NCI-H69 (cell line): ENCODE measurements around the gene CUL2.
A peak's percentile ranks its signal among the peaks of the same experiment; 100 is the strongest.
"Not testable (repeated sequence)": the region's sequence is repeated elsewhere in the genome, so short reads cannot be mapped to it uniquely, and the experiment has no call there.

Source experiments
- DNase-seq: peaks from one replicate; lab custom pipeline; 2025; lab: John Stamatoyannopoulos, UW

CUL2 gene

DNA sequence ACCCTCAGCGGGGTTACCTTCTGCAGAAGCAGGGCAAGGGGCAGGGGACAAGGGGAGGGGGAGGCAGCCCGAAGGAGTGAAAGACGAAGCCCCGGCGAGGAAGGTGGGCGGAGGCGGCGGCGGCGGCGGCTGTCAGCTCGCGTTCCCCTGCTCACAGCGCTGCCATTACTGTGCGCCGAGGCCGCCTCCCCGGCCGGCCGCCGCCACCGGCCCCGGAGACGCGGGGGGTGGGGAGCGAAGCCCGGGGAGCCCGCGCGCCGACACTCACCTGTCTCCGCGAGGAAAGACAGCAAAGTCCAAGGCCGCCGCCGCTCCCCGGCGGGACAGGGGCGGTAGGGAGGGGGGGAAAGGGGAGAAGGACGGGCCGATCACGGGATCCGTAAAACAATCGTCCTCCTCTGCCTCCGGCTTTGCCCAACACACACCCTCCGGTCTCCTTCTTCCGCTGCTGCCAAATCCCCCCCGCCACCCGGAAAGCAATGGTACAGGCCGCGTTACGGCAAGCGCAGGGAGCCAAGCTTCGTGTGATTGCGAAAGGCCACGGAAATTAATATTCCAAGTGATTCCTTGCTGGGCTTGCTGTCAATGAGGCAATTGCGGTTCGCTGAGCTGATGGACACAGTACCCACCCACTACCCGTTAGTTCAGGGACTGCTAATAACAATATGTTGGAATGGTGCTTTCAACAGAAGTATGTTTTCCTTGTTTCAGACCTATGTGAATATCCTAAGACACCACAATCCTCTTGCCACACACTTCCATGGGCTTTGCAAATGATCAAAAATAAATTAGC, at the start of gene CUL2:
TSS of gene CUL2 (minus strand) at position 180 of the 793 bp plus-strand sequence. CDS start 19,024 bp downstream, outside the sequence.
- DNase-seq, result peak; percentile 90

DNA sequence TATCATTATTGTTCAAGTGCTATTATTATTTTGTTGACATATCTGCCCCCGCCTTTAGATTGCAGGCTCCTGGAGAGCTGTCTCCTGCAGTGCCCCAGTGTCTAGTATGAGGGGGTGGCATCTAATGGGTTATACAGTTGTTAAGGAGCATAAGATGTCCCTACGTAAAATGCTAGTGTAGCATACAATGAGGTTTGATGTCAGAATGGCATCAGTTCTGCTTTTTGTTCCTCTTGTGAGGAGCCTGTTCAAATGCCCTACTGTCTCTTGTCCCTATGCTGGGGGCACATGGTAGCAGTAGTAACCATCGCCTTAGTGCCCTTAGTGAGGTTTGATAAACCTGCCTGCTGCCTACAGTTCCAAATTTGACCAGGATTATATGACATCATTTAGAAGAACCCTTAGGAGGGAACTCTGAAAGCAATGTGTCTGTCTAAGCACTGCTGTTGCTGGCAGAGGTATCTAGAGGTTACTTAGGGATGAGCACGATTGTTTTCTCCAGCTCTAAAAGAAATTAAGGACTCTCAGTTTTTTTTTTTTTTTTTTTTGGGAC, 46.2 kb upstream of the CUL2 start:
- no peak for DNase-seq

DNA sequence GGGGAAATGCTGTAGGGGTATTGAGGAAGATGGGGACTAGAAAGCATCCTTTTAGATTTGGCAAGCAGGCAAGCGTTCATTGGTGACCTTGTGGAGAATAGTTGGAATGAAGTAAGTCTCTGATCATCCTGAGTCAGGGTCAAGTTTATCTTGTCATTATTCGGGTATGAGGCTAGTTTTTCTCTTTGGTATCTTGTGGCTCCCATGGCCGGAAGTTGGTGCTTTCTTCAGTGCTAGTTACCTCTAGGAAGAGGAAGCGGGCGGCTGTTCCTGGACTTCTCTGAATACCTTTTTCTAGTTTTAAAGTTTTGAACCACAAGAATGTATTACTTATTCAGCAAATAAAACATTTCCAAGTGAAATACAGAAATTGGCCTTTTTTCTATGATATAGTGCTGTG, 45.7 kb upstream of the CUL2 start:
- no peak for DNase-seq

DNA sequence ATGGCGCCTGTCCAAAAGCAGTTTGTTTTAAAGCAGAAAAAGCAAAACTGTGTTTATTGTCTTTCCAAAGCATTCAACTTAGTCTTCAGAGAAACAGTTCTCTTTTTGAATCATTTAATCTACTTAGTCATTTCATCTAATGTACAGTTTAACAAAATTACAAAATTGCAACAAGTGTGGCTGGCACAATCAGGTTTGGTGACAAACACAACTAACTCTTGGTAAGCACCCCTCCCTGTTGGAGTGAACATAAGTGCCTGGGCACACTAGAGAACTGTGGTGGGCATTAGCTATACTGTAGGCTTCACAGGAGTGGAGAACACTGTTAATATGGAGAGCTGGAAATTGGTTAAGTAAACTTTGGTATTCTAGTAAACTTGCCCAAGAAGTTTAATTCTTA, 43.4 kb upstream of the CUL2 start:
- DNase-seq, result no peak

DNA sequence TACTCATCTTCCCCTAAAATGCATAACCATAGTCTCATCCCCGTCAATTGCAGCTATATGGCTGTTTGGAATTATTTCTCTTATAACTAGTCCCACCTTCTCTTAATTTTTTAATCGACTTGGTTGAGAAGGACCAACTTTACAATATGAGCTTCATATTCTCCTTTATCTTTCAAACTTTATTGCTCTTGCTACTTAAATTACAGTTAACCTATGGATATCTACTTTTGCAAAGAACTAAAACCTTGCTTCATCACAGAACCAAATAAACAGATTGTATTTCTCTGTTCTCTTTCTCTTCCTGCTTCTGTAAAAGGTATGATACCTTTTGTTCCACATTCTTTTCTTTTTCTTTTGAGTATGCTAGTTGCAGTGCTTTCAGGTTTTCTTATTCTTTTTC, 42.6 kb upstream of the CUL2 start:
- DNase-seq, result no peak

DNA sequence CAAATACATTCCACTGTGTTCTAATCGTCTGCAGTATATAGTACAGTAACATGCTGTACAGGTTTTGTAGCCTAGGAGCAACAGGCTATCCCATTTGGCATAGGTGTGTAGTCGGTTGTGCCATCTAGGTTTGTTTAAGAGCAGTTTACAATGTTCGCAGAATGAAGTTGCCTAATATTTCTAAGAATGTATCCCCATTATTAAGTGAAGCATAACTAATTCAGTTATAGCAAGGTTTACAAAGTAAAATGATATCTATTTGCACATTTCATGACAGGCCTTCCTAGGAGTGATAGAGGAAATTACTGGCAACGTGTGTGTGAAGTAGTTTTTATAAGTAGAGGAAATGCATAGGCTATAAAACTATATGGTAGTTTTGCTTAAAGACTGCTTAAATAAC, 40.5 kb upstream of the CUL2 start:
- DNase-seq, result no peak

DNA sequence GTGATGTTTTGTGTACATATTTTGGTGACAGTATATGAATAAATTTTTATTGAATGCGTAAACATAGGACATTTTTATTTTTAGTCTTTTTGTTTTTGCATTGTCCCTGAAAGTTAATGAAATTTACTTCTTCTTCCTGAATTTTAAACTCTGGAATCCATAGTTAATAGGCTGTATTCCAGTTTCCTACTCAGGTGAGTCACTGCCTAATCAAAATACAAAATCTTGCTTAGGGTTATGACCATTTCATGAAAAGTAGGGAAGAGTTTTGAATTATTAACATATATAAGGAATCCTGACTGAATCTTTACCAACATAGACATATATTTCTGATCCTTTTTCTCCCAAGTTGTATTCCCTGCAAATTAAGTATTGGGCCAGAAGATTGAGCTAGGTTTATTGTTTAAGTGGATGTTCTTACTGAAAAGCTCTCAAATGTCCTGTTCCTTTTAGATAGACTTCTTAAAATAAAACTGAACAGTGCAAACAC, 39.1 kb upstream of the CUL2 start:
- DNase-seq, result no peak

DNA sequence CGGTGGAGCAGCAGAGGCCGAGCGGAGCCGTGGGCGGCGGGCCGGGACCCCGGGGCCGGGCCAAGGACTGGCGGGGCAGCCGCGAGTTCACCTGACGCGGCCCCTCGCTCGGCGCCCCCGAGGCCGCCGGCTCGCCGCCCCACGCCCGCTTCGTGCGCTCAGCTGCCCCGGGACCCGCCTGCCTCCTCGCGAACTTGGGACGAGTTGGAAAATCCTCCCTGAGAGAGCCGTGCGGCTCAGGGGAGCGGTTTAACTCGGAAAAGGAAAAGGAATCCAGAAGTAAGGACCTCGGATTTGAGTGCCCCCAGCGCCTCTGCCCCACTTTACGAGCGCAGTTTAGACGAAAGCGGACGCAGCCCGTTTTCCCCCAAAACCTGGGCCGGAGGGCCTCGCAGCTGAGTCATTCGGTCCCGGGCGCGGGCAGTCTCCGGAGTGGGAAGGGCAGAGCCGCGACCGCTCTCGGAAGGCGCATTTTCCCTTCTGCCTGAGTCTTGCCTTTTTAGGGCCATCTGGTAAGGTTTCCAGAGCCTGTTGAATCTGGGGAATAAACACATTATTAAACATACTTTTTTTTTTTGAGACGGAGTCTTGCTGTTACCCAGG, 37.2 kb upstream of the CUL2 start:
- peak; percentile 52 for DNase-seq

DNA sequence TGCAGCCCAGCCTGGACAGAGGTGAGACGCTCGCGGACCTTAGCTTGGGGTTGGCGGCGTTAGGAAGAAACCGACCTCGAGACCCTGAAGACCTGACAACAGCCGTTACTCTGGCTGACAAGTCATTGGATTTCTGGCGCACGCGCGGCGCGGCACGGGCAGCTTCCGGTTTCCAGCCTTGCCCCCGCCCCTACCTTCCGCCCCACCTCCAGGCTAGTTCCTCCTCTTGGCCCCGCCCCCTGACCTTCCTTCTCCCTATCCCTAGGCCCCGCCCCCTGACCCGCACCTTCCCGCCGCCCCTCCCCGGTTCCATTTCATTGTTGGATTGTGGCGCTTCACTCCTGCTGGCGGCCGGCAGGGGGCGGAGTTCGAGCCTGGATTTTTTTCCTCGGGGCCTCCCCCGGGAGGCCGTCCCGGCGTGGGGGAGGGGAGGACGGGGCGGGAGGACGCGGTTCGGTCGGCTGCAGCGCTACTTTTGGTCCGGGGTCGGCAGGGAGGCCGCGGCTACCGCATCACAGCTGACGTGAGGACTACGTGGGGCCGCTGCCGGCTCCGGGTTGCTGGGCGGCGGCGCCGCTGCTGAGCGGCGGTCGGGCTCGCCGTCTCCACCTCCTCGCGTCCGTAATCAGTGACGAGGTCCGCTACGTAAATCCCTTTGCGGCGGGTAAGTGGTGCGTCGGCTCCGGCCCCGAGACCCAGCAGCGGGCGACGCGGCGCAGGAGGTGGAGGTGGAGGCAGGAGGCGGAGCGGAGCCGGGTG, 36.6 kb upstream of the CUL2 start, which contains the start of gene CREM:
TSS of gene CREM (plus strand) at position 317 of the 759 bp plus-strand sequence. CDS start 10,990 bp downstream, outside the sequence.
- DNase-seq, result peak; percentile 96

DNA sequence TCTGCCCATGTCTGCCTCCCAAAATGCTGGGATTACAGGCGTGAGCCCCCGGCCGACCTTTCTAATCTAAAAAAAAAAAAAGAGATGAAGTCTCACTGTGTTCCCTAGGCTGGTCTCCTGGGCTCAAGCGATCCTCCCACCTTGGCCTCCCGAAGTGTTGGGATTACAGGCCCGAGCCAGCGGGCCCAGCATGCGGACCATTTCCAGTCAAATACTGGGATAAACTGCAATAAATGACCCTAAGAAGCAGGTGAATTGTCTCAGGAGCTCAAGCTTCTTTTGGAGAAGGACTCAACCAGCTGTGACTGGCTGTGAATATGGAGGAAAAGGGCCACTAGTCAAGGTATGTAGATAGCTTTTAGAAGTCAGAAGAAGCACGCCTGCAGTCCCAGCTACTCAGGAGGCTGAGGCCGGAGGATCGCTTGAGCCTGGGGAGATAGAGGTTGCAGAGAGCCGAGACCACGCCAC, 36.0 kb upstream of the CUL2 start:
- DNase-seq, result no peak

DNA sequence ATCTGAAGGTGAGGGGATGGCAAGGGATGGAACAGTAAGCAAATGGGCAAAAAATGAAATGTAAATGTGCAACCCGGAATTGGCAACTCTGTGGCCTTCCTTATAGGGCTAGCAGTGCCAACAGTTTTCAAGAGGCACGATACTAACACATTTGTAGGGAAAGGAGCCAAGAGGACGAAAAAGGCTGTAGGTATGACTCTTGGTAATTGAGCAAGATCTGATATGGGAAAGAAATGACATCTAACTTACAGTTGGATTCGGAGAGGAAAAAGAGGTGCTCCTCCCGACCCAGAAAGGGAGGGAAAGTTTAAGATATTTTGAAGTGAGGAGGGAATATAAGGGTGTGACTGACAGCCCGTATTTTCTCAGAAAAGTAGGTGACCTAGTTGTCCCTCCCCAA, 34.4 kb upstream of the CUL2 start:
- DNase-seq, result no peak

DNA sequence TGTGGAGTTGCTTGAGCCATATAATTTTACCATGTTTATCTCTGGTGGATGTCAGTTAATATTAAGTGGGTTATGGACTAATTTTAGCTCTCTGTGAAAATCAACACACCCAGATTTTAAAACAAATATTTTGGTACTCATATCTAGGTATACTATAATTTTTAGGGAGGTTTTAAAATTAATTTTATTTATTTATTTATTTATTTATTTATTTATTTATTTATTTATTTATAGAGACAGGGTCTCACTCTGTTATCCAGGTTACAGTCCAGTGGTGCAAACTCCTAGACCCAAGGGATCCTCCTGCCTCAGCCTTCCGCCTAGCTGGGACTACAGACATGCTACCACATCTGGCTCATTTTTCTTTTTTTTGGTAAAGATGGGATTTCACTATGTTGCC, 29.2 kb upstream of the CUL2 start:
- DNase-seq, result no peak

DNA sequence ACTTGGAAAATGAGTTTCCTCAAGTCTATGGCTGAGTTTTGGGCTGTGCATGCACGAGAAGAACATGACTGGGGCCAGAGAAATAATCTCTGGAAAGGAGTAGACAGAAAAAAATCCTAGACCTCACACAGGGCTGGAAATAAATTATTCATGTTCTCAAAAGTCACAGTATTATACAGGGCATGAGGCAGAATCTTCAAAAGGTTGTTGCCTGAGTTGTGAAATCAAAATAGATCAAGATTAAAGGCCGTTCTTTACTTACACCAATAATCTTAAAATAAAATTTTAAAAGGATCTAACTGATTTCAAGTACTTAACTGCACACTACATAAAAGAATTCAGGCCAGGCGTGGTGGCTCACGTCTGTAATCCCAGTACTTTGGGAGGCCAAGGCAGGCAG, 22.4 kb upstream of the CUL2 start:
- no peak for DNase-seq

DNA sequence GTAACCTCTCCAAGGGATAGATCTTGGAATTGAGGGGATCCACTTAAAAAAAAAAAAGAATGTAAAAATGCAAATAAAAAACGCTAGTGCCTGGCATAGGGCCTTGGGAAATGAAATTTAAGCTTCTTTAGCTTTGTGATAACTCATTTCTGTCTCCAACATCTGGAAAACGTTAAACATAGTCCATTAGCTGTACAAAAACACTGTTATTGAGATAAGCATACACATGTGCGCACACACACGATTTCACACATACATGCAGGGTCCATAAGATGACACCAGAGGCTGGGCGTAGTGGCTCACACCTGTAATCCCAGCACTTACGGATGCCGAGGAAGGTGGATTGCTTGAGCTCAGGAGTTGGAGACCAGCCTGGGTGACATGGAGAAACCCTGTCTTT, 13.7 kb upstream of the CUL2 start:
- no peak for DNase-seq

DNA sequence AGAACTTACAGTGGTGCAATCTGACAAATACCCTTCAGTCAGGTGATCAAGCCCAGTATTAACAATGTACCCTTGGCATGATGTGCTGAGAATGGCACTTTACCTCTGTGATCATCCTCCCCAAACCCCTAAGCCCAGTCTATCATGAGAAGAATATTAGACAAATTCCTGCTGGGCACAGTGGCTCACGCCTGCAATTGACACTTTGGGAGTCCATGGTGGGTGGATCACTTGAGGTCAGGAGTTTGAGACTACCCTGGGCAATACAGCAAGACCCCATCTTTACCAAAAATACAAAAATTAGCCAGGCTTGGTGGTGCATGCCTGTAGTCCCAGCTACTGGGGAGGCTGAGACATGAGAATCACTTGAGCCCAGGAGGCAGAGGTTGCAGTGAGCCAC, 7.4 kb upstream of the CUL2 start:
- DNase-seq, result no peak

DNA sequence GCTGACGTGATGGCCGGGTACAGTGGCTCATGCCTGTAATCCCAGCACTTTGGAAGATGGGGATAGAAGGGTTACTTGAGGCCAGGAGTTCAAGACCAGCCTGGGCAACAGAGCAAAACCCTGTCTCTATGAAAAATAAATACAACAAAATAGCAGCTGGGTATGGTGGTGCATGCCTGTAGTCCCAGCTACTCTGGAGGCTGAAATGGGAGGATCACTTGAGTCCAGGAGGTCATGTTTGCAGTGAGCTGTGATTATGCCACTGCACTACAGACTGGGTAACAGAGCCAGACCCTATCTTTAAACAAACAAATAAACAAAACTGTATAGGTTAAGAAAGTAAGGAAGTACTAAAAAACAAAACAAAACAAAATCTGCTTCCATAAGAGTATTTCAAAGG, 6.2 kb upstream of the CUL2 start:
- DNase-seq, result no peak

DNA sequence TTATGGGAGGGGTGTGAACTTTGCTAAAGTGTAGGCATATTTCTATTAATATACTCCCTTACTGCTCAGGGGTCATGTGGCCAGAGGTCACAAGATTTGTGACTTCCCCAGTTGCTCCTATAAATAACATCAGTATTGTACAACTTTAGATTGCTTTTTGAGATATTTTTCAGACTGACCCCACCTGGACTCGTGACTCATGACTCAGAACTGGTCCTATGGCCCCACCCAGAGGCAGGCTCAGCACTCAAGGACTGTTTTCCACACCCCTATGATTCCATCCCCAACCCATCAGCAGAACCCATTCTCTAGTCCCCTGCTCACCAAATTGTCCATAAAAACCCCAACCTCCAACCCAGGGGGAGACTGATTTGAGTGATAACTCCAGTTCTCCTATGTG, 2.7 kb upstream of the CUL2 start:
- no peak for DNase-seq

DNA sequence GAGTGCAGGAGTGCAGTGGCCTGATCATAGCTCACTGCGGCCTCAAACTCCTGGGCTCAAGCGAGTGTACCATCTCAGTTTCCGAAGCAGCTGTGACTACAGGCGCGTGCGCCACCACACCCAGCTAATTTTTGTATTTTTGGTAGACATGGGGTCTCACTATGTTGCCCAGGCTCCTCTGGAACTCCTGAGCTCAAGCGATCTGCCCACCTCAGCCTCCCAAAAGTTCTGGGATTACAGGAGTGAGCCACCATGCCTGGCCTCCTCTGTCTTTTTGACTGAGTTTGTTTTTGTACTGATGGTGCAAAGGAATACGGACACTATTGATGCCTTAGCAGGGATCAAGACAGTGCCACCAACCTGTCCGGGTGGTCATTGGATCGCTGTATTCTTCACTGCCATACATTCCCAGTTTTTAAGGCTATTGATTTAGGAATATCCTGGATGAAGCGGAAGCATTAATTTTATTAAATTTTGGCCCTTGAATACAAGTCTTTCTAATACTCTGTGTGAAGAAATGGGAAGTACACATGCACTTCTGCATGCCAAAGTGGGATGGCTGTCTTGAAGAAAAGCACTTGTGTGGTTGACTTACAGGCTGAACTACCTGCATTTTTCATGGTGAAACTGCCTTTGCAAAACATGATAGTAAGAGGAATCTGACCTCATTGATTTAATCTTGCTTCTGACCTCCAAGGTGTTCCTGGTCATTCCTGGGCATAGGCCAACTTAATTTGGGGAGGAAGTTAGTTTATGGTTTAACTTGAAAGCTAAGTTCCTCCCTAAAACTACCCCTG, 2.1 kb upstream of the CUL2 start:
- no peak for DNase-seq

DNA sequence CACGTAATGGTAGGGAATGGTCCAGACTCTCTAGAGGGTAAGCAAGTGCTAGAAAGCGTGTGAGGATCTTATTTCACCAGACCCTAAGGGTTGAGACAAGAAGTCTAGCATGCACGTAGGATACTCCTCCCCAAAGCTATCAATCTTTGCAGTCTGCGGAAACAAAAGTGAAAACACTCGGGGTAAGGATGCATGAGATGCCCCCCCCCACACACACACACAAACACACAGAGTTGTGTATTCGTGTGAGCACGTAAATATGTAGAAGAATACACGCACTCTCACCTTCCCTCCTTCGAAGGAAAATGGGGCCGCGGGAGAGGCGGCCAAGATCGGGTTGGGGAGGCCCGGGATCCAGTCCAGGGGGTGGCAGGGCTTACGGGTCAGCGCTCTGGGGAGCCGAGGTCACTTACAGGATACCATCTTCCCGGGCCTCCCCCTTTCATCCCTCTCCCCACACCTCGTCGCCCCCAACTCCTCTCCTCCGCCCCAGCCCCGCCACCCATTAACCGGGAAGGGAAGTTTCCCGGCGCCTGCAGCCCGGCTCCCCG, 455 bp downstream of the CUL2 start:
- peak; percentile 36 for DNase-seq

DNA sequence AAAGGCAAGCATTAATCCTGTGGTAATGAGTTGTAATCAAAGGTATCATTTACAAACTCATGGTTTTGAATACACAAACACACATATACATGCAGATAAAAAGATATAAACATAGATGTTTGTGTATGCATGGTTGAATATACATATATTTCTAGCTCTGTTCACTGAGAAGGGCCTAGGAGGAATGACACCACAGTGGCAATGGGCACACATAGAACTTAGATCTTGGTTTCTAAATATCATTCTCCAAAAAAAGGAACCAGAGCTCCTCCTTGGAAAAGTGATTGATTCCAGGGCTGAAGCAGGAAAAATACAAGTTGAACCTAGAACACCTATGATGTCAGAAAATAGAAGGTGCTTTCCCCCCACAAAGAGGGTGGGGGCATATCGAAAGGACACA, 6.9 kb downstream of the CUL2 start:
- DNase-seq, result no peak

DNA sequence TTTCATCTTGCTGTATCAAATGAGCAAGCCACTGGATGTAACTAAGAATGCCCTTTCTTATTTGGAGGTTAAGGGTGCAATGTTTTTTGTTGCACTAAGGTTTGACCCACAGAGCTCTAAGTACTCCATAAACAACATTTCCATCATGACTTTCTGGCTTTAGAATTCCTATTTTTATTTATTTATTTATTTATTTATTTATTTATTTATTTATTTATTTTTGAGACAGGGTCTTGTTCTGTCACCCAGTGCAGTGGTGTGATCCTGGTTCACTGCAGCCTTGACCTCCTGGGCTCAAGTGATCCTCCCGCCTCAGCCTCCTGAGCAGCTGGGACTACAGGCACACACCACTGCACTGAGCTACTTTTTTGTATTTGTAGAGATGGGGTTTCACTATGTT, 9.9 kb downstream of the CUL2 start:
- not testable (repeated sequence) for DNase-seq
